T-helper 1 cell treated with Interleukin-12 subunit alpha and Interleukin-12 subunit beta and Interleukin-4 antibody, amounts not matched to agents 30 ng/mL and 1 ng/mL, for 36 hours (primary cell): ENCODE results near the gene IGFALS. TPM values are rescaled to one million over a fixed set of nuclear protein-coding genes. Genes with fewer than 3 reads are reported as not detected.

Experiments used
- intact Hi-C: fragments of 100-400 bp; cut with micrococcal nuclease; formaldehyde crosslinking; loops from one replicate; pipeline ENCODE4 v1.15.1; 2024
- total RNA-seq: library from RNA; stranded (reverse); gene quantifications from 2 replicates; pipeline ENCODE4 v1.2.3, GENCODE V29; 2022

The IGFALS gene
- total RNA-seq, 1 donor from 2014 or later, result 0.22 TPM

DNA sequence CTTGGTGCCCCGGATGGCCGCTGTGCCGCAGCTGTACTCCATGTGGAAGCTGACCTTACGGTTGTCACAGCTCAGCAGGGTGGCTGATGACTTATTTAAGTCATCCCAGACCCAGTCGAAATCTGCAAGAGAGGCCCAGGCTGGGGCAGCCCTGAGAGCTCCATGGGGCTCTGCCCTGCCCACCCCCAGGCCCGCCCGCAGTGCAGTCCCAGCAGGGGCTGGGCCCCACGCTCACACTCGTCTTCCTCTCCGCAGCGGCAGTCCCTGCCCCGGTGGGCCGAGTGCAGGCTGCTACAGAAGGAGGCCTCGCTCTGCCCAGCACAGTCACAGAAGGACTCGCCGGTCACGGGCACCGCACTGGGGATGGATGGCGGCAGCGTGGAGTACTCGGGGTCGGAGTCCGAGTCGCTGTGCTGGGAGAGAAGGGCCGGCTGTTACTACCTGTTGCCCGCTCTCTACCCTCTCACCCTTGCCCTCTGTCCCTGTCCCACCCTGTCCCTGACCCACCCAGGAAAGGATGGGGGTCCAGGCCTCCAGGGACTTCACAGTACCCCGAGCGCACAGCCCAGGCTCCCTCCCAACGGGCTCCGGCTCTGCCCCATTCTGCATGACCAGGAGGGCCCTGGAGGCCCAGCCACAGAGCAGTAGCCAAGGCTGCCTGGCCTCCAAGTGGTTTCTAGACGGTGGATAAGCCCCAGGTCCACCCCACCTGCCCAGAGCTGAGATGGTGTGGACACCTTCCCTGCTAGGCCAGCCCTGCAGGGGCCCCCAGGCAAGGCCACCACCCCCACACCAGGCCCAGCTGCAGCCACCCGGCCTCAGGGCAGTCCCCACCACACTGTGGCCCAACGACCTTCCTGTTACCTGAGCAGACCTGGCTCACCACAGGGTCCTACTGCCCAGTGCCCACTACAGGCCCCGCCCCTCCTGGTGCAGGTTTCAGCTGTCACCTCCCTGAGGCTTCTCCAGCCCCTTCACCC is 15.0 kb downstream of the IGFALS start:
- intact Hi-C loops, result loop anchor here (10.0 kb wide), 1 partner anchor 244 kb away; the partner anchor contains the start of gene TMEM204

DNA sequence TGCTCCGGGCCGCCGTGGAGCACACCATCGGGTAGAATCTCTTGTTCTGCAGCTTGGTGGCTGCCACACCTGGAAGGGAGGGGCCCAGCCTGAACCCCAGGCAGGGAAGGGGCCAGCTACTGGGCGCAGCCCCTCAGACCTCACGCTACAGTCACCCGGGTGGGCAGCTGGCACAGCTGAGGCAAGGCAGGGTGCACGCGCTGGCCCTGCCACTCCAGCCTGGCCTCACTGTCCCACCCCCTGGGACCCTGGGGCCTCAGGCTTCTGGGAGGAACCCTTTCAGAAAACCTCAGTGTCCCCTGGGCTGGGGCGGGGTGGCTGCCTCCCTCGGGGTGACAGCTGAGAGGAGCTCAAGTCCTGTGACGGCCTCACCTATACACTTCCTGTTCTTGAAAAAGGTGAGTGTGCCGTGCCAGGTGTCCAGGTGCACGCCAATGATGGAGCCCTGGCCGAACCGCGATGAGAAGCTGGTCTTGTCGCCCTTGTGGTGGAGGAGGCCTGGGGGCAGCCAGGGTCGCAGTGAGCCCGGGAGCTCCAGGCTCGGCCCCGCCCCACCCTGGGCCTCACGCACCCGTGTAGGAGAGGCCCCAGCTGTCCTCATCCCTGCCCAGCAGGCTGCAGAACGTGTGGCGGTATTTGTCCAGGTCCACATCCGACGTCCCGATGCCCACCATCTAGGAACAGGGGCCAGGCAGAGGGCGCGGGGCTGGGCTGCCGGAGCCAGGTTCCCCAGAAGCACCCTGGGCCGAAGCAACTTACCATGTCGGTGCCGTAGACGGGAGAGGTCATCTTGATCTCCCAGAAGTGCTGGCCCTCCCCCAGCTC is 15.9 kb downstream of the IGFALS start:
- intact Hi-C loops, result loop anchor here (10.0 kb wide), 1 partner anchor 243 kb away; the partner anchor contains the start of gene TMEM204

DNA sequence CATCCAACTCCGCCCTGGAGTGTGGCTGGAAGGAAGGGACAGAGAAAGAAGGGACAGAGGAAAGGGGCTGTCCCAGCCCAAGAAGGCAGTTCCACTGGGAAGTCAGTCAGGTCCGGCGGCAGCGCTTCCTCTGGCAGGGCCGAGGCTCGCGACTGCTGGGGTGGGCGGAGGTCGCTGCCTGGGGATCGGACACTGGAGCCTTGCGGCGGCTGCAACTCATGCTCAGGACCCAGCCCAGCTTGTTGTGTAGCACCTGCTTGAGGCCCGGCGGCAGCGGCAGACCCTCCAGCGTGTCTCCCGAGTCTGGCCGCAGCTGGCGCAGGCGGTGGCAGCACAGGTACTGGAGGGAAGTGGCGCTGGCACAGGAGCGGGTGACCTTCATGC is 16.5 kb downstream of the IGFALS start:
- intact Hi-C loops, result loop anchor here (10.0 kb wide), 1 partner anchor 242 kb away; the partner anchor contains the start of gene TMEM204

DNA sequence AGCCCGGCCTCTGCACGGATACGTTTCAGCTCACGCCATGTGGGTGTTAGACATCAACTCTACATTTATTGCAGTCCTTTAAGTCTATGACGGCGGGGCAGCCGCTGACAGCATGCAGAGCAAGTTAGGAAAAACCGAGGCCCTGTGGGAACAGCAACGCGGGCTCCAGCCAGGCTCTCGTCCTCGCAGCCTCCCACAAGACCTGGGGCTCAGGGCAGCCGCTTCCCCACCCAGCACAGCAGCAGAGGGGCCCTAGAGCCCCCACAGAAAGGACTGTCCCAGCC is 16.9 kb downstream of the IGFALS start:
- intact Hi-C loops, result loop anchor here (10.0 kb wide), 1 partner anchor 242 kb away; the partner anchor contains the start of gene TMEM204

DNA sequence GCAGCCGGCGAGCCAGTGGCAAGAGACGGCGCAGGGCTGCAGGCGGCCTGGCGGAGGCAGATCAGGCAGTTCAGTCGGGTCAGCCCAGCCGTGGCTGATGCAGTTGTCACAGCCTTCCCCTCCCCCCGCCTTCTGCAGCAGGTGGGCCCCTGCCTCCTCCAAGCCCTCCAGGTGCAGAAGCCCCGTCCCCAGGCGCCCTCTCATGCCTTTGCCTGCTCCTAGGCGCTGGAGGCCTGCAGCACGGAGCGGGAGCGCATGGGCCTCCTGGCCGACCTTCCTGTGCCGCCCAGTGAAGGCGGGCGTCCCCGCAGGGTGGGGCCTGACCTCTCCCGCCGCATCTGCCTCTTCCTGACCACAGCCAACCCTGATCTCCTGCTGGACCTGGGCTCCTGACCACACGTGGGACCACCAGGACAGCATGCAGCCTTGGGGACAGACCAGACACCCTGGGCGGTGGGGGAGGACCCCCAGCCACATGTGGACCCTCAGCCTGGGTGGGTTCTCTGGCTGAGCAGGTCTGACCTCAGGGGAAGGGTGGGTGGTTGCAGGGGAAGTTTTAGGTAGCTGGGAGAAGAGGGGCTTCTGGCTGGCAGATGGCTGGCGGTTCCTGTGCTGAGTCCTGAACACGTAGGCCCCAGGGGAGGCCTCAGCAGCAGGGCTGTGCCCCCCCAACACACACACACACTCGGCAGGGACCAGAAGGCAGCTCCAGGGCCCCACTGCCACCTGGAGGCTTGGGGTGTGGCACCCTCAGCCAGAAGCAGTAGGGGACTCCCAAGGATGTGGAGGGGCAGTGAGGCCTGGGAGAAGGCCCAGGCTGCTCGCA is 17.4 kb downstream of the IGFALS start:
- intact Hi-C loops, result loop anchor here (10.0 kb wide), 1 partner anchor 241 kb away; the partner anchor contains the start of gene TMEM204

DNA sequence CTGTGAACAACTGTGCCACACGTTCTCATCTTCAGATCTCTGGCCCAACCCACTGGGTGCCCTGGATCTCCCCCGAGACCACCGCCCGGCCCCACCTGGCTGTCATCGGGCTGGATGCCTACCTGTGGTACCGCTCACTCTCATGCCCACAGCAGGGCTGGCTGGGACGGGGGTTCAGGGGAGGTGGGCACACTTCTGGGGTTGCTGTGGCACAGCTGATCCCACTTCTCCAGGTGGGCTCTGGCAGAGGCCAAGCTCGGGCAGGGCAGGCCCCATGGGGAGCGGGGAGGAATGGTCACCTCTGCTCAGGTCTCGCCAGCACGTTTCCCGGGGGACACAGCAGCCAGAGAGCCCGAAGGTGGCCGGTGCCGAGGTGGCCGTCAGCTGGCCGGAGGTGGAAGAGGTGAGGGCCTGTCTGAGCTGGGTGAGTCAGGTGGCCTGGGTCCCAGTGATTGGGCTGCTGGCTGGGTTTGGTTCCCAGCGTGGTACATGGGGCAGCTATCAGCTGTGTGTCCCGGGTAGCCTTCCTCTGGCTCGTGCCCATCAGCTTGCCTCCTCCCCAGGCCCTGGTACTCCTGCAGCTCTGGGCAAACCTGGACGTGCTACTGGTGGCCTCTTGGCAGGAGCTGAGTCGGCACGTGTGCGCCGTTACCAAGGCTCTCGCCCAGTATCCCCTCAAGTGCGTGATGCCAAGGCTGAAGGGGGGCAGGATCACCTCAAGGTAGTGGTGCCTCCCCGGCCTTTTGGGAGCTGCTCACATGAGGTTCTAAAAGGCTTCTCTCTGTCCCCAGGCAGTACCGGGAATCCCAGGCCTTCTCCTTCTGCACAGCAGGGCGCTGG is 18.3 kb downstream of the IGFALS start:
- intact Hi-C loops, result loop anchor here (10.0 kb wide), 1 partner anchor 240 kb away; the partner anchor contains the start of gene TMEM204

DNA sequence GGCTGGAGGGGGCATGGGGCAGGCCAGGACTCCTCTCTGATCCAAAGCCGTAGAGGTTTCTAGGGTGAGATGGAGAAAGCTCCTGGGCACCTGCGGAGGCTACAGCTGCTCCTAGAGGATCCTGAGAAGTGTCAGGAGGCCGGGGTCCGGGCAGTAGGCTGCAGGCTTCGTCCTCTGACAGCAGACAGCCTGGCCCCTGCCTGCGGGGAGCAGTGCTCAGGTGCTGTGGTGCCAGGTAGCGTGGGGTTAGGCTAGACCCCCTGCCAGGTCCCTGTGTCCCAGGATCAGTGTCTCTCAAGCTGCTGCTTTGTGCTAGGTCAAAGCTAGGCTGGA is 19.1 kb downstream of the IGFALS start:
- intact Hi-C loops, result loop anchor here (5.0 to 10.0 kb wide), 4 partner anchors 240 to 898 kb away; partner anchors contain the start of gene TMEM204

DNA sequence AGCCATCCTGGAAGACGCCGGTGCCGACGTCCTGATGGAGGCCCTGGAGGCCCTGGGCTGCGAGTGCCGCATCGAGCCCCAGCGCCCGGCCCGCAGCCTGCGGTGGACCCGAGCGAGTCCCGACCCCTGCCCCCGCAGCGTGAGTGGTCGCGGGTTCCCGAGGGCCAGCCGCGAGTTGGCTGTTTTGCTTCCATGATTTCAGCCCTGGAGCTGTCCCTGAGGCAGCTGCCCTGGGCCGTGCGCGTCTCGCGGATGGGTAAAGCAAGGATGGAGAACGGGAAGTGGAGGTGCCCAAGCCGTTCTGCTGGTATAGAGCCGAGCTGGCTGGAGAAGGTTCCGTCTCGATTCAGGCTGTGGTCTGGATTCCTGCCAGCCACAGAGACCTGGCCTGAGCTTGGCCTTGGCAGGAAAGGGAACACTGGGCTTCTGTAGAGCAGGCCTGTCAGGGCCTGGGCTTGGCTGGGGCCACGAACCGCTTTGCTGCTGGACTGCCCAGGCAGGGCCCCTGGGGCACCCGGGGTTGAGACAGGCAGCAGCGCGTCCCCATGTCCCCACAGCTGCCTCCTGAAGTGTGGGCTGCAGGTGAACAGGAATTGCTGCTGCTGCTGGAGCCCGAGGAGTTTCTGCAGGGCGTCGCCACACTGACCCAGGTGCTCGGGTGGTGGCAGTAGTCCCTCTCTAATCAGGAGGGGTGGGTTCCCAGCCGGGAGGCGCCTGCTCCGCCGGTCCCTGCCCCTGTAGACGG is 19.6 kb downstream of the IGFALS start:
- intact Hi-C loops, result loop anchor here (1.0 to 10.0 kb wide), 10 partner anchors 8 to 898 kb away; partner anchors contain the start of genes CLCN7, CRAMP1, FAHD1 and HAGH

DNA sequence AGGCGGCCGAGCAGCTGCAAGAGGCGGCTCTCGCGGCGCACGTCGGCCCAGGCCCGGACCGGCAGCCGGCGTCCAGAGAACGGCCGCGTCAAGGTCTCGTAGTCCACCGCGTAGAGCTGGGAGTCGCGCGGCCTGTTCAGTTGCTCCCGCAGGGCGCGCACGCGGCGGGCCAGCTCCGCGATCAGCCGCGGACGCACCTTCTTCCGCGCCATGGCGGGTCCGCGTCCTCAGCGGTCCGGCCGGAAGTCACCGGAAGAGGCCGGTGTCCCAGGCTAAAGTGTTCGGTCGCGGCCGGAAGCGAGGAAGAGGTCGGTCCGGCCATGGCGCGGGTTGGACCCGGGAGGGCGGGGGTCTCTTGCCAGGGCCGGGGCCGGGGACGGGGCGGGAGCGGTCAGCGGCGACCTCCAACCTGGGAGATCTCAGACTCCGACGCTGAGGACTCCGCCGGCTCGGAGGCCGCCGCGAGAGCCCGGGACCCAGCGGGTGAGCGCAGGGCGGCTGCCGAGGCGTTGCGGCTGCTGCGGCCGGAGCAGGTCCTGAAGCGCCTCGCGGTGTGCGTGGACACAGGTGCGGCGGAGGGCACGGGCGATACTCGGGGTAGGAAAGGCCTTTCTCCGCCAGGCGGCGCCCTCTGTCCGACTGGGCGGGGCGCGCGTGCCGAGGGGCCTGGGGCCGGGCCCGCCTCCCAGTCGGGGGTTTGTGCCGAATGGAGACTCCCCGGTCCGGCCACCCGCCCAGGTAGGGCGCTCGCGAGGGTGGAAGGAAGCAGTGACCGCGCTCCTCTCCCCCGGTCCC is 20.4 kb downstream of the IGFALS start, which contains the start of gene MRPS34:
MRPS34 (minus strand) TSS at position 227 of the 795 bp plus-strand sequence; CDS start at position 212, 15 bp downstream.
- intact Hi-C loops, result loop anchor here (1.0 to 10.0 kb wide), 10 partner anchors 9 to 899 kb away; partner anchors contain the start of genes CLCN7, CRAMP1, FAHD1 and HAGH

DNA sequence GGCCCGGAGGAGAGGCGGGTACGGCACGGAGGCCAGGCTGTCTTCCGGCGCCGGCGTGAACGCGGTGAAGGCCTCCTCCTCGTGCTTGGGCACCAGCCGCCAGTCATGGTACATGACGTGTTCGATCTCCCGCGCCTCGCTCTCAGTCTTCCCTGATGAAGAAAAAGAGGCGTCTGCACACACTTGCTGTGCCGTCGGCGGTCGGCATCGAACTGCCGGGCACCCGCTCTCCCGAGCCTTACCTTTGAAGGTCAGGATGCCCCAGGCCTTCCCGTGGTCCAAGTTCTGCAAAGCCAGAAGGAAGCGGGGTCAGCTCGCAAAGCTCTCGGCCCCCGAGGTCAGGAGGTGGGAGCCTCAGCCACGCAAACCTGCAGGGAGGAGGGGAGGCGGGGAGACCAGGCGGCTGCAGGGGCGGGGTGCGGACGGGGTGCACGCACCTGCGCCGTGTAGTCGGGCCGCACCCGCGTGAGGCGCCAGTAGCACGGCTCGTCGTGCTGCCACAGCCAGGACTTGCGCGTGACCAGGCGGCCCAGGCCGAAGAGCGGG is 21.1 kb downstream of the IGFALS start, which contains the start of gene EME2:
EME2 (plus strand) TSS at position 449 of the 546 bp plus-strand sequence. CDS start 418 bp downstream, outside the sequence.
- intact Hi-C loops, result loop anchor here (2.0 to 10.0 kb wide), 8 partner anchors 54 to 900 kb away; partner anchors contain the start of genes CLCN7, CRAMP1, FAHD1 and HAGH

DNA sequence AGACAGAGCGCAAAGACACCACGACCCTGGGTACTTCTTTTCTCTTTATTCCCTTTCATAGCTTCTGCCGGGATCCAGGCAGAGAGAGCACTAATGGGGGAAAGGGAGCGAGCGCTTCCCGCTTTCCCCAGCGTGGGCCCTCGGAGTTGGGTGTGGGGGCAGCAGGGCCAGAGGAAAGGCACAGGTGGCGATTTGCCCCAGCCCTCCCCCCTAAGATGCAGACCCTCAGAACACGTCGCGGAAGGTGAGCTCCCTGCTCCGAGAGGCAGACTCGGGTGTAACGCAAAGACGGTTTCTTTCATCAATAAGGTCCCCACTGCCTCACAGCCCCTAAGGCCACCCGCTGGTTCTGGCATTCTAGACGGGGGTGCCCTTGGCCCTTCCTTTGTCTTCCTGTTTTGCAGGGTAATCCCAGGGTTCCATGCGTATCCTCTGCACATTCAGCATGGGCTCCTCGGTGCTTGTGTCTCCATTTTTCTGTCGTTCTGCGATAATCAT is 21.6 kb downstream of the IGFALS start:
- intact Hi-C loops, result loop anchor here (1.0 to 10.0 kb wide), 10 partner anchors 55 to 900 kb away; partner anchors contain the start of genes CLCN7, CRAMP1, FAHD1 and HAGH

DNA sequence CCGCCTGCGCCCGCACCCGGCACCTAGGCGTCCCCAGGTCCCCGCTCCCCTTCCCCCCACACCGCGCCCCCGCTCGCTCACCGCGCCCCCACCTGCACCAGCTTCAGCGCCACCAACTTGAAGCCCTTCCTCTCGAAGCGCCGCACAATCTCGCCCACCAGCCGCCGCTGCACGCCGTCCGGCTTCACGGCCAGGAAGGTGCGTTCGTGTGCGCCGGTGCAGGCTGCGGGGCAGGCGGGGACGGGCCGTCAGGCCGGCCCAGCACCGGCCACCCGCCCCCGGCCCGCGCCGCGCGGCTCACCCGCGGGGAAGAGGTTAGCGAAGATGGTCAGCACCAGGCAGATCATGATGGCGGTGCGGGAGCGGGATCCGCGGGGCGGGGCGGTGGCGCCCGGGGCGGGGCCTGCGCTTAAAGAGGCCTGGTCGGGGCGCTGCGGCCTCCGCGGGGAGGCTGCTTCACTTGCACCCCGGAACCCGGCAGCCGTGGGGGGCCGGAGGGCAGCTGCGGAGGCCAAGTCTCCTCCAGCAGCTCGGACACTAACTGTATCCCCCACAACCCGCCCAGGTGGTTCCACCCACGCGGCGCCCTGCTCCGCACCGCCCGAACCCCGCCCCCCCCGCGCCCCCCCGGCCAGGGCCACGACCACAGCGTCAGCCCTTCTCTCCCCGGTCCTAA is 22.2 kb downstream of the IGFALS start, which contains the start of gene NME3:
NME3 (minus strand) TSS at position 356 of the 676 bp plus-strand sequence; CDS start at position 347, 9 bp downstream.
- intact Hi-C loops, result loop anchor here (1.0 to 10.0 kb wide), 6 partner anchors 64 to 901 kb away; partner anchors contain the start of genes TMEM204 and UQCC4

DNA sequence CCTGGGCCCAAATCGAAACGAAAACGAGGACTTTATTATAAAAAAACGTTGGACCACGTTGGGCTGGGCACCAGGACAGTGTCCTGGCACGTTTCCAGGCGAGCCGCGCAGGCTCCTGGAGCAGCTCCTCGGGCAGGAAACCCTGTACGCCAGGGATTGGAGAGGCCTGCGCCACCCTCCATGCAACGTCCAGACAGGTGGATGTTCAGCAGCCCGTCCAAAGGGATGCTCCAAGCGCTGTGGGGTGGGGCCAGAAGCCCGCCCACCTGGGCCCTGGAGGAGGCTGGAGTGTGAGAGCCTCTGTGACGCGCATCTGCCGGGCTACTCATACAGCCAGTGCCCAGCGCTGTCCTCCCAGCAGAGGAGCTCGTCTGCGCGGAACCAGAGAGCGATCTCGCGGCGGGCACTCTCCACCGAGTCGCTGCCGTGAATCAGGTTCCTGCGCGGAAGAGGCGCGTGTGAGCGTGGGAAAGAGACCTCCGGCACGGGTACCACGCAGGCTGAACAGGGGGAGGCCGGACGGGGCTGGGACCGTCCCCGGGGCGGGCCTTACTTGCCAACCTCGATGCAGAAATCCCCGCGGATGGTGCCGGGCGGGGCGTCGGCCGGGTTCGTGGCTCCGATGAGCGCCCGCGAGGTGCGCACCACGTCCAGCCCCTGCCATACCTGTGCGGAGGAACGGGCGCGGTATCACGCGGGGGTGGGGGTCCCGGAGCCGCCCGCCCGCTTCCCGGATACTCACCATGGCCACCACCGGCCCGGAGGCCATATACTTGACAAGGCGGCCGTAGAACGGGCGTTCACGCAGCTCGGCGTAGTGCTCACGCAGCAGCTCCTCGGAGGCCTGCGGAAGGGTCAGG is 22.9 kb downstream of the IGFALS start:
- intact Hi-C loops, result loop anchor here (1.0 to 10.0 kb wide), 6 partner anchors 63 to 902 kb away; partner anchors contain the start of genes TMEM204 and UQCC4

DNA sequence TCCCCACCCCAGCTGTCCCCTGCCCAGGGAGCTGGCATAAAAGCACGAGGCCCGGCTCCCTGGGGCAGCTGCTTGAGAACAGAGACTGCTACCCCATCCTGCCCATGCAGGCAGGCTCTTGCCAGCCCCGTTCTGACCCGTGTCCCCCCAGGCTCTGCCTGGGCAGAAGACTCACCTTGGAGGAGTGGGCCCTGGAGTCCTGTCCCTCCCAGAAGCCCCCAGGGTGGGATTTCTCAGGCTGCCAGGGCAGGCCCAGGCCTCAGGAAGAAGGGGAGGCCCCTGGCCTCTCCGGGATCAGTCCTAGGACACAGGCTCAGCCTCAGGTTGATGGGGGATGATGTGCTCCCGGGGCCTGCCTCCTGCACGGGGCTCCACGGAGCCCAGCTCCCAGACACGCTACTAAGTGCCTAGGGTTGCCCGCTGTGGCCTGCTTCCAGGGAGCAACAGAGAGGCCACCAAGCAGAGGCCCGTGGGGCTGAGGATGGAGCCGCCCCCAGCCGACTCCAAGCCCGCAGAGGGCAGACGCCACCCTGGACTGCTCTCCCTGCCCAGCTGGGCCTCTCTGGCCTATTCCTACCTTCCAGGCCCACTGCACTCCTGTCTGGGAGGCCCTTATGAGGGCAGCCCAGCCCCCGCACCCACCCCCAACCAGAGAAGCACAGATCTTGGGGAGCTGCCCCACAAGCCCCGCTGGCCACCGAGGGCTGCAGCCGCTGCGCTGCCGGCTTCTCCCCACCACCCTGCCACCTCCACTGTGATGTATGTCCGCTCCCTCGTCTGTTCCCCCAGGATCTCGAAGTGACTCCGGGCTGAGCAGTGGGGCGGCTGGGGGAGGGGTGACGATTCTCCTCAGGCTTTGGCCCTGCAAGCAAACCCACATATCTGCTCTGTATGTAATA is 23.9 kb downstream of the IGFALS start:
- intact Hi-C loops, result loop anchor here (5.0 to 10.0 kb wide), 4 partner anchors 235 to 903 kb away; partner anchors contain the start of gene TMEM204
